ENCODE data around the gene SHROOM3. TPM values are rescaled to one million over a fixed set of nuclear protein-coding genes. Genes with fewer than 3 reads are reported as not detected.

Gene SHROOM3
- total and polyA plus RNA-seq, 8 donors, result 13.5 to 96.9 (median 16.9) TPM

DNA sequence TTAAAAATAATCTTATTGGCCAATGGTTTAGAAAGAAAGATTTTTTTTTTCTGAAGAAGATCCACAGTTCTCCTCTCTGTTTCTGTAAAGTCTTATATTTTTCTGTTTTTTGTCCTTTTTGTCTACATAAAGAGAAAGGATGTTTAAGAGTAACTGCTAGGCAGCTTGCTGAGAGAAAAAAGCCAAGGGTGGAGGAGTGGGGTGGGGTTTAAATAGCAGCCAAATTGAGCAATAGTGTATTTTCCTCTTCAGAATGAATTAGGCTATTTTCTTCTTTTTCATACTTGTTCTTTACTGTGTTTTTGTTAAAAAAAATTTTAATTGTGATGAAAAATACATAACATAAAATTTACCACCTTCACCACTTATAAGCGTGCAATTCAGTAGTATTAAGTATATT, 238.3 kb downstream of the SHROOM3 start:
- no peak overlapping the region for H3K4me3 ChIP-seq
- ATAC-seq, result peak; percentile 49
- intact Hi-C loops (cut with DNase I), result no loop called here
- TF ChIP-seq, protein P1, sequence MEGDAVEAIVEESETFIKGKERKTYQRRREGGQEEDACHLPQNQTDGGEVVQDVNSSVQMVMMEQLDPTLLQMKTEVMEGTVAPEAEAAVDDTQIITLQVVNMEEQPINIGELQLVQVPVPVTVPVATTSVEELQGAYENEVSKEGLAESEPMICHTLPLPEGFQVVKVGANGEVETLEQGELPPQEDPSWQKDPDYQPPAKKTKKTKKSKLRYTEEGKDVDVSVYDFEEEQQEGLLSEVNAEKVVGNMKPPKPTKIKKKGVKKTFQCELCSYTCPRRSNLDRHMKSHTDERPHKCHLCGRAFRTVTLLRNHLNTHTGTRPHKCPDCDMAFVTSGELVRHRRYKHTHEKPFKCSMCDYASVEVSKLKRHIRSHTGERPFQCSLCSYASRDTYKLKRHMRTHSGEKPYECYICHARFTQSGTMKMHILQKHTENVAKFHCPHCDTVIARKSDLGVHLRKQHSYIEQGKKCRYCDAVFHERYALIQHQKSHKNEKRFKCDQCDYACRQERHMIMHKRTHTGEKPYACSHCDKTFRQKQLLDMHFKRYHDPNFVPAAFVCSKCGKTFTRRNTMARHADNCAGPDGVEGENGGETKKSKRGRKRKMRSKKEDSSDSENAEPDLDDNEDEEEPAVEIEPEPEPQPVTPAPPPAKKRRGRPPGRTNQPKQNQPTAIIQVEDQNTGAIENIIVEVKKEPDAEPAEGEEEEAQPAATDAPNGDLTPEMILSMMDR (IDR thresholded peaks at IDR 0.05), result no peak
- no peaks in the 10 kb centered on the region for H3K27me3 ChIP-seq
- H3K9me3 ChIP-seq, result no peaks in the 10 kb centered on the region
- no peak for DNase-seq
- H3K4me1 ChIP-seq, result no peaks in the 10 kb centered on the region
- no peaks in the 10 kb centered on the region for H3K36me3 ChIP-seq
- H3K27ac ChIP-seq, result no peak overlapping the region

DNA sequence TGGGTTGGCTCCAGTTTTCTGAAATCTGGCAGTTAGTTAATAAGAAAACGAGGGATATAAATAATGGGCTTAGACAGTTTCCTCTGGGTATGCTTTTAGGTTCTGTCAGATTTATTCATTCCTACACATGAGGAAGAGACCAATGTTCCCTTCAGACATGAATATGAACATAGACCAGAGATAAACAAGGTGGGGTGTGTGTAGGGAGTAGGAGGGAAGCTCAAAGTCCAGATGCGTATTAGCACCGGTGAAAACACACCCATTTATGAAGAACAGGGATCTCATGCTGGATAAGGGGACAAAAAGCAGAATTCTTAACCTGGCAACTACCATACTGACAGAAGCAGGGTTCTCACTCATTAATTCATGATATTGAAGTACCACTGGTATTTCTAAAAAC, 240.0 kb downstream of the SHROOM3 start:
- H3K36me3 ChIP-seq, result no peaks in the 10 kb centered on the region
- no peak overlapping the region for H3K4me3 ChIP-seq
- ATAC-seq, result no peak
- TF ChIP-seq, protein P1 (IDR thresholded peaks at IDR 0.05), result no peak
- no peak for DNase-seq
- H3K27ac ChIP-seq, result no peak overlapping the region
- H3K4me1 ChIP-seq, result no peaks in the 10 kb centered on the region
- no peaks in the 10 kb centered on the region for H3K27me3 ChIP-seq
- intact Hi-C loops (cut with DNase I), result no loop called here
- no peaks in the 10 kb centered on the region for H3K9me3 ChIP-seq

DNA sequence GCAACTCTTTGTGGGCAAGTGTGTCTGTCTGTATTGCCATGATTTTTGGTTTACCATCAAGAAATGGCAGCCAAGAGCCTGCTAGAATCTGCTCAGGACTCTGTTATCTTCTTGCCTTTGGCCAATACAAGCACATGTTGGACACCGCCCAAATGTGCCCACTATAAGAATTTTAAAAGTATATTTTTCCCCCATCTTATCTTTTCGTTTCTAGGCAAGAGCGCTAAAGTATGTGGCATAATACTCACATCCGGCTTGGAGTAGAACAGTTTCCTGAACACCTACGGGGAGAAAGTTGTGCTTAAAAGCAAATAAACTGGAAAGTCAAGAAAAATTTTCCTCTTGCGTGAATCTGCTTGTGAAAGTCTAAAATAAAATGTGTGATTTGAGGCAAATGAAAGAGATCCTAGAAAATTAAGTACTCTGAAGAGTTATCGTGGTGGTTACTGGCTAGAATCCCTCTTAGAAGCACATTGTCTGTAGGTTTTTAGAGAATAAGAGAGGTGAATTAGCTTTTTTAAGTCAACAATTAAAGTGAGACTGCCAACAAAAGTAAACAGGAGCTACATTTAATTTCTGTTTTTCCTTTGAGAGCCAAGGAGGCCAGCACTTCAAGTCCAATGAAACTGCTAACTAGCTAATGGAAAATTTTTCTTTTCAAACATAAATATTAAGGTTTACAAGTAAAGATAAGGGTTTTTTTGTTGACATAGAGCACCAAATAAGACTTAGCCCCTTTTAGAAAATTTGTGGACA, 242.7 kb downstream of the SHROOM3 start:
- Histone ChIP-seq H3K27ac (peak overlapping the region; percentile 45 to 71), H3K4me3 (no peak overlapping the region), H3K27me3 (no peaks in the 10 kb centered on the region), H3K4me1 (no peaks in the 10 kb centered on the region), H3K9me3 (no peaks in the 10 kb centered on the region), H3K36me3 (no peaks in the 10 kb centered on the region)
- intact Hi-C loops (cut with DNase I), result no loop called here
- DNase-seq (peak in 1 of 4 donors; percentile 48), ATAC-seq (peak; percentile 46)
- TF ChIP-seq, protein P1 (IDR thresholded peaks at IDR 0.05), result no peak

DNA sequence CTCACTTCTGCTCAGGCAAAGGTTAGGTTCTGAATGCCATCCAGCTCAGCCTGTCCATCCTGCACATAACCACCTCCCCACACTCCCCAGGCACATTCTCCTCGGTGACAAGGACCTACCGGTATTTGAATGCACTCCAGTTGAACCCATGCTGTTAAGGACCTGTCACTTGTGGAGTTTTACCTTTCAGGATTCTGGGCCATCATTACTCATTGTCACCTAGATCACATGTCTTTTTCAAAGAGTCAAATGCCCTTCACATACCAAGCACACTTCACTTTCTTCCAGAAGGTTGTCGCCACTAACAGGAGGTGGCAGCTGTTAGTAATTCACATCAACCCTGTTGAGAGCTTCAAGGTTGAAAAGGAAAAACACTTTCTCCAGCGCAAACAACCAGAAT, 244.7 kb downstream of the SHROOM3 start:
- H3K36me3 ChIP-seq, result no peaks in the 10 kb centered on the region
- H3K4me3 ChIP-seq, result no peak overlapping the region
- no peaks in the 10 kb centered on the region for H3K4me1 ChIP-seq
- DNase-seq, result no peak
- H3K27ac ChIP-seq, result peak overlapping the region in 1 of 2 donors; percentile 69
- H3K27me3 ChIP-seq, result no peaks in the 10 kb centered on the region
- intact Hi-C loops (cut with DNase I), result no loop called here
- ATAC-seq, result peak; percentile 79
- TF ChIP-seq, protein P1 (IDR thresholded peaks at IDR 0.05), result no peak
- no peaks in the 10 kb centered on the region for H3K9me3 ChIP-seq

DNA sequence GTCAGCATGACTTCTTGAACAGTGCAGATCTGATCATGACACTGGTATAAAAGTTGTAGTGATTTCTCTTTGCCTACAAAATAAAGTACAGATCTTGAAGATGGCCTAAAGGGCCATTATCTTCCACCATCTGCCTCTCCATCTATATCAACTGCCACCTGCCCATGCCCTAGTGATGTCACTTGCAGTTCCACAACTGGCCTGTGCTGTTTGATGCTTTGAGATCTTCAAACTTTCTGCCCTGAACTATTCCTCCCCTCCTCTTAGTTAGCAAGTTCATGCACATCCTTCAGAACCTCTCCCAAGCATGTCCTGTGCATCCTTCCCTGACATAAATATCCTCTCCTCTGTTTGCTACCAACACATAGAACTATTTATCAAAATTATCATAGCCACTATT, 245.9 kb downstream of the SHROOM3 start:
- H3K4me3 ChIP-seq, result no peak overlapping the region
- TF ChIP-seq, protein P1 (IDR thresholded peaks at IDR 0.05), result no peak
- intact Hi-C loops (cut with DNase I), result no loop called here
- no peaks in the 10 kb centered on the region for H3K9me3 ChIP-seq
- peaks cover 0 to 4% of the 10 kb centered on the region in 2 donors for H3K27me3 ChIP-seq
- no peaks in the 10 kb centered on the region for H3K36me3 ChIP-seq
- H3K27ac ChIP-seq, result no peak overlapping the region
- DNase-seq, result no peak
- ATAC-seq, result no peak
- H3K4me1 ChIP-seq, result no peaks in the 10 kb centered on the region

Data from left lung (tissue), 10 donors.